Activated CD8-positive, alpha-beta memory T cell treated with anti-CD3 and anti-CD28 coated beads for 24 hours (primary cell): Measurements from ENCODE around the gene DGCR2.

ENCODE experiments used
- DNase-seq: peaks from one replicate; pipeline ENCODE4 v3.0.0-alpha.2; 2020

Gene DGCR2

GRCh38 chr22:19126309-19127273 is 4.4 kb upstream of the DGCR2 start:
- DNase-seq: no peak

- no peak for DNase-seq
Measured at GRCh38 chr22:19125474-19126308, 3.5 kb upstream of the DGCR2 start.

- no peak for DNase-seq
Measured at GRCh38 chr22:19125011-19125410, 2.8 kb upstream of the DGCR2 start.

- DNase-seq: no peak
Measured at GRCh38 chr22:19124377-19124776, 2.2 kb upstream of the DGCR2 start.

GRCh38 chr22:19123936-19124335 is 1.7 kb upstream of the DGCR2 start:
- DNase-seq: no peak

GRCh38 chr22:19122752-19123492 is 710 bp upstream of the DGCR2 start:
- no peak for DNase-seq

GRCh38 chr22:19121631-19122142 is 525 bp downstream of the DGCR2 start:
- peak; percentile 76 for DNase-seq

- DNase-seq: no peak
Measured at GRCh38 chr22:19120829-19121630, 1.2 kb downstream of the DGCR2 start.

GRCh38 chr22:19119949-19120348 is 2.3 kb downstream of the DGCR2 start:
- DNase-seq: no peak

- no peak for DNase-seq
Measured at GRCh38 chr22:19118329-19118880, 3.8 kb downstream of the DGCR2 start.

GRCh38 chr22:19117111-19117512 is 5.1 kb downstream of the DGCR2 start:
- no peak for DNase-seq

GRCh38 chr22:19115628-19116027 is 6.6 kb downstream of the DGCR2 start:
- no peak for DNase-seq

- no peak for DNase-seq
Measured at GRCh38 chr22:19114984-19115552, 7.1 kb downstream of the DGCR2 start.

- DNase-seq: no peak
Measured at GRCh38 chr22:19113429-19113828, 8.8 kb downstream of the DGCR2 start.

GRCh38 chr22:19111584-19111983 is 10.6 kb downstream of the DGCR2 start:
- no peak for DNase-seq

GRCh38 chr22:19111140-19111539 is 11.1 kb downstream of the DGCR2 start:
- DNase-seq: no peak

- DNase-seq: no peak
Measured at GRCh38 chr22:19110646-19111045, 11.6 kb downstream of the DGCR2 start.

- DNase-seq: no peak
Measured at GRCh38 chr22:19110064-19110458, 12.2 kb downstream of the DGCR2 start.

GRCh38 chr22:19109198-19110063 is 12.8 kb downstream of the DGCR2 start:
- no peak for DNase-seq

- DNase-seq: no peak
Measured at GRCh38 chr22:19108807-19109197, 13.4 kb downstream of the DGCR2 start.
